ENCODE measurements around the gene ZNF571.

Gene ZNF571

GRCh38 chr19:37594304-37594981, at the start of gene ZNF571, which contains the start of gene ZNF540:
TSS of gene ZNF571 (minus strand) at chr19:37594792. CDS start at chr19:37586676, 8,116 bp downstream.
TSS of gene ZNF540 (plus strand) at chr19:37594876. CDS start at chr19:37598448, 3,572 bp downstream.
- peak within 1 kb of the TSS; percentile 54 for H2AFZ ChIP-seq (ENCODE audit: low read length)
- H3K9me2 ChIP-seq (ENCODE audit: low read depth, low read length): no peaks in the 10 kb centered on the region
- H4K20me1 ChIP-seq (ENCODE audit: insufficient read depth, low read length): no peaks in the 10 kb centered on the region
- H3K9me3 ChIP-seq (ENCODE audit: low read length): peaks cover 7% of the 10 kb centered on the region; the same call in 1 of the 2 replicates
- H3F3A ChIP-seq (ENCODE audit: insufficient read depth, low read length): no peaks in the 10 kb centered on the region
- peaks cover 9% of the 10 kb centered on the region for H3K36me3 ChIP-seq (ENCODE audit: insufficient read depth, low read length)
- peak within 1 kb of the TSS; percentile 81 for H3K4me3 ChIP-seq (ENCODE audit: low read depth, low read length, poor library complexity, severe bottlenecking)
- peak within 1 kb of the TSS; percentile 79 for H3K9ac ChIP-seq (ENCODE audit: low read length)
- peak within 1 kb of the TSS; percentile 81 for H3K4me2 ChIP-seq (ENCODE audit: low read length)
- no peaks in the 10 kb centered on the region for H3K27me3 ChIP-seq (ENCODE audit: insufficient read depth, low read length)
- H3K27ac ChIP-seq (ENCODE audit: low read depth, low read length, poor library complexity, severe bottlenecking): peak within 1 kb of the TSS; percentile 81
- TF ChIP-seq EZH2 (IDR thresholded peaks at IDR 0.05; ENCODE audit: borderline replicate concordance, low read length) (no peak), CTCF (IDR thresholded peaks at IDR 0.05; ENCODE audit: low read length) (no peak)
- H3K4me1 ChIP-seq (ENCODE audit: insufficient read depth, low read length, severe bottlenecking): peaks cover 16% of the 10 kb centered on the region
- H3K79me2 ChIP-seq (ENCODE audit: insufficient read depth, low read length): no peaks in the 10 kb centered on the region

- Histone ChIP-seq H3F3A (ENCODE audit: insufficient read depth, low read length) (no peaks in the 10 kb centered on the region), H3K79me2 (ENCODE audit: insufficient read depth, low read length) (no peaks in the 10 kb centered on the region), H3K36me3 (ENCODE audit: insufficient read depth, low read length) (peaks cover 16% of the 10 kb centered on the region), H3K27me3 (ENCODE audit: insufficient read depth, low read length) (no peaks in the 10 kb centered on the region), H3K4me1 (ENCODE audit: insufficient read depth, low read length, severe bottlenecking) (no peaks in the 10 kb centered on the region), H3K4me3 (ENCODE audit: low read depth, low read length, poor library complexity, severe bottlenecking) (no peak overlapping the region), H3K9ac (ENCODE audit: low read length) (no peak overlapping the region), H3K9me3 (ENCODE audit: low read length) (peaks cover 39% of the 10 kb centered on the region), H3K9me2 (ENCODE audit: low read depth, low read length) (no peaks in the 10 kb centered on the region), H3K4me2 (ENCODE audit: low read length) (no peak overlapping the region), H2AFZ (ENCODE audit: low read length) (no peak overlapping the region), H3K27ac (ENCODE audit: low read depth, low read length, poor library complexity, severe bottlenecking) (no peak overlapping the region), H4K20me1 (ENCODE audit: insufficient read depth, low read length) (no peaks in the 10 kb centered on the region)
- no peak for TF ChIP-seq EZH2 (IDR thresholded peaks at IDR 0.05; ENCODE audit: borderline replicate concordance, low read length)
- TF ChIP-seq CTCF (IDR thresholded peaks at IDR 0.05; ENCODE audit: low read length): no peak
Measured at GRCh38 chr19:37635076-37636056, 40.8 kb upstream of the ZNF571 start.

- Histone ChIP-seq H3K36me3 (ENCODE audit: insufficient read depth, low read length) (peaks cover 15% of the 10 kb centered on the region), H3K9me3 (ENCODE audit: low read length) (peaks cover 7% of the 10 kb centered on the region; the same call in 1 of the 2 replicates), H3K9ac (ENCODE audit: low read length) (peak overlapping the region; percentile 79), H3K27me3 (ENCODE audit: insufficient read depth, low read length) (no peaks in the 10 kb centered on the region), H3K9me2 (ENCODE audit: low read depth, low read length) (no peaks in the 10 kb centered on the region), H3K4me3 (ENCODE audit: low read depth, low read length, poor library complexity, severe bottlenecking) (peak overlapping the region; percentile 81), H3K4me1 (ENCODE audit: insufficient read depth, low read length, severe bottlenecking) (peaks cover 16% of the 10 kb centered on the region), H4K20me1 (ENCODE audit: insufficient read depth, low read length) (no peaks in the 10 kb centered on the region), H2AFZ (ENCODE audit: low read length) (peak overlapping the region; percentile 54), H3K79me2 (ENCODE audit: insufficient read depth, low read length) (no peaks in the 10 kb centered on the region), H3K27ac (ENCODE audit: low read depth, low read length, poor library complexity, severe bottlenecking) (no peak overlapping the region), H3F3A (ENCODE audit: insufficient read depth, low read length) (no peaks in the 10 kb centered on the region), H3K4me2 (ENCODE audit: low read length) (peak overlapping the region; percentile 81)
- TF ChIP-seq CTCF (IDR thresholded peaks at IDR 0.05; ENCODE audit: low read length) (no peak), EZH2 (IDR thresholded peaks at IDR 0.05; ENCODE audit: borderline replicate concordance, low read length) (no peak)
Measured at GRCh38 chr19:37594982-37595382, 390 bp upstream of the ZNF571 start.
